ENCODE measurements around the gene ZSWIM8. TPM values are rescaled to one million over a fixed set of nuclear protein-coding genes. Genes with fewer than 3 reads are reported as not detected.
"Not testable (repeated sequence)": the region's sequence is repeated elsewhere in the genome, so short reads cannot be mapped to it uniquely, and the experiment has no call there.

ZSWIM8 gene
- polyA plus RNA-seq, 3 donors: 79.7 to 97.8 (median 91.1) TPM

- not testable (repeated sequence) for DNase-seq (ENCODE audit: low read depth in 3 of 3, low spot score in 2 of 3)
Measured at GRCh38 chr10:73796035-73796434, 10.6 kb downstream of the ZSWIM8 start.

- no peak for DNase-seq (ENCODE audit: low read depth in 3 of 3, low spot score in 2 of 3)
Measured at GRCh38 chr10:73796766-73797165, 11.4 kb downstream of the ZSWIM8 start.

GRCh38 chr10:73797324-73798025 is 12.1 kb downstream of the ZSWIM8 start:
- DNase-seq (ENCODE audit: low read depth in 3 of 3, low spot score in 2 of 3): no peak

GRCh38 chr10:73798087-73798486 is 12.7 kb downstream of the ZSWIM8 start:
- no peak for DNase-seq (ENCODE audit: low read depth in 3 of 3, low spot score in 2 of 3)

GRCh38 chr10:73798927-73799560 is 13.6 kb downstream of the ZSWIM8 start:
- no peak for DNase-seq (ENCODE audit: low read depth in 3 of 3, low spot score in 2 of 3)

GRCh38 chr10:73799899-73800559 is 14.6 kb downstream of the ZSWIM8 start:
- no peak for DNase-seq (ENCODE audit: low read depth in 3 of 3, low spot score in 2 of 3)

- no peak for DNase-seq (ENCODE audit: low read depth in 3 of 3, low spot score in 2 of 3)
Measured at GRCh38 chr10:73800560-73801252, 15.3 kb downstream of the ZSWIM8 start.

- DNase-seq (ENCODE audit: low read depth in 3 of 3, low spot score in 2 of 3): no peak
Measured at GRCh38 chr10:73801253-73801590, 15.8 kb downstream of the ZSWIM8 start.

GRCh38 chr10:73802276-73802991 is 17.0 kb downstream of the ZSWIM8 start:
- DNase-seq (ENCODE audit: low read depth in 3 of 3, low spot score in 2 of 3): no peak

GRCh38 chr10:73803680-73804286 is 18.4 kb downstream of the ZSWIM8 start:
- no peak for DNase-seq (ENCODE audit: low read depth in 3 of 3, low spot score in 2 of 3)

- no peak for DNase-seq (ENCODE audit: low read depth in 3 of 3, low spot score in 2 of 3)
Measured at GRCh38 chr10:73806176-73806950, 21.0 kb downstream of the ZSWIM8 start.

- no peak for DNase-seq (ENCODE audit: low read depth in 3 of 3, low spot score in 2 of 3)
Measured at GRCh38 chr10:73807471-73807870, 22.1 kb downstream of the ZSWIM8 start.

GRCh38 chr10:73808021-73808815 is 22.8 kb downstream of the ZSWIM8 start:
- DNase-seq (ENCODE audit: low read depth in 3 of 3, low spot score in 2 of 3): no peak

- DNase-seq (ENCODE audit: low read depth in 3 of 3, low spot score in 2 of 3): no peak
Measured at GRCh38 chr10:73809061-73809818, 23.8 kb downstream of the ZSWIM8 start.

- no peak for DNase-seq (ENCODE audit: low read depth in 3 of 3, low spot score in 2 of 3)
Measured at GRCh38 chr10:73810358-73810734, 24.9 kb downstream of the ZSWIM8 start.

- DNase-seq (ENCODE audit: low read depth in 3 of 3, low spot score in 2 of 3): no peak
Measured at GRCh38 chr10:73810735-73811465, 25.5 kb downstream of the ZSWIM8 start.

- no peak for DNase-seq (ENCODE audit: low read depth in 3 of 3, low spot score in 2 of 3)
Measured at GRCh38 chr10:73812657-73813056, 27.3 kb downstream of the ZSWIM8 start.

Data from right renal cortex interstitium (tissue), 3 donors.